ENCODE data around the gene SH3PXD2A.
"Not testable (repeated sequence)": the region's sequence is repeated elsewhere in the genome, so short reads cannot be mapped to it uniquely, and the experiment has no call there.

Gene SH3PXD2A

DNA sequence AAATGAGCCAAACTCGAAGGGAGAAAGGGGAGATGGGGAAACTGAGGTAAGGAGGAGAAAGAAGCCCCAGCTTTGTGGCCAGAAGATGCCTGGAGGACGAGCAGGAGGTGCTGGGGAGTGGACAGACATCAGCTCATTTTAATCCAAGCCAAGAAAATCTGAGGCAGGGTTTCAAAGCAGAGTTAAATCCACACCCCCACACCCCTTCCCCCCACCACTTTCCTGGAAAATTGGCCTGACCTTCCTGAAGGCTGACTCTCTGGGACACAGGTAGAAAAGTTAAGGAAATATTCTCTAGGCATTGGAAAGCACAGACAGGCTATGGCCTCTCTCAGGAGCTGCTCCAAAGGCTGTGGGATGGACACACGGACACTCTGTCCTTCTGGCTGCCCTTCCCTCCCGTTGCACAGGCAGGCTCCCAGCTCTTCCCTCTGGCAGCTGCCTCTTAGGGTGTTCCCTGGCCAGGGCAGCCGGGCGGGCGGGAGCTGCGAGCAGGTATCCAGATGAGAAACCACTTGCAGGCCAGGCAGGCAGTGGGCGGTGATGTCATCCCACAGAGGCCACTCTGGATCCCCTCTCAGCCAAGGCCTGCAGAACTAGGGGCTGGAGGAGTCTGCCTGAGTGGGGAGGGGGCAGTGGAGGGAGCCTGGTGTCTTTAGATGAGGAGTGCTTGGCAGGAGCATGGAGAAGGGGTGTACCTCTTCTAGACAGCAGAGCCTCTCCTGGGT, 190.1 kb downstream of the SH3PXD2A start:
- Histone ChIP-seq H3K79me2 (ENCODE audit: insufficient read depth, low read length) (peaks cover 22% of the 10 kb centered on the region), H3K9ac (ENCODE audit: low read depth, low read length) (no peak overlapping the region), H3K27me3 (ENCODE audit: insufficient read depth, low read length, poor library complexity) (no peaks in the 10 kb centered on the region), H3K4me3 (ENCODE audit: low read depth in 1 of 2, low read length in 2 of 2) (no peak overlapping the region), H3K4me2 (ENCODE audit: insufficient read depth, low read length) (no peak overlapping the region), H4K20me1 (ENCODE audit: insufficient read depth, low read length) (peaks cover 11% of the 10 kb centered on the region; the same call in 1 of the 2 replicates), H3K27ac (ENCODE audit: low read length) (no peak overlapping the region), H3K9me3 (ENCODE audit: insufficient read depth, low read length, severe bottlenecking) (no peaks in the 10 kb centered on the region), H3K4me1 (ENCODE audit: insufficient read depth, low read length) (peaks cover 12% of the 10 kb centered on the region), H2AFZ (ENCODE audit: low read depth, low read length) (no peak overlapping the region), H3K36me3 (ENCODE audit: insufficient read depth, low read length) (no peaks in the 10 kb centered on the region; the same call in none of the 2 replicates)
- no peak for ATAC-seq (ENCODE audit: insufficient read depth, low read depth)
- DNase-seq, result no peak
- TF ChIP-seq, protein P1, sequence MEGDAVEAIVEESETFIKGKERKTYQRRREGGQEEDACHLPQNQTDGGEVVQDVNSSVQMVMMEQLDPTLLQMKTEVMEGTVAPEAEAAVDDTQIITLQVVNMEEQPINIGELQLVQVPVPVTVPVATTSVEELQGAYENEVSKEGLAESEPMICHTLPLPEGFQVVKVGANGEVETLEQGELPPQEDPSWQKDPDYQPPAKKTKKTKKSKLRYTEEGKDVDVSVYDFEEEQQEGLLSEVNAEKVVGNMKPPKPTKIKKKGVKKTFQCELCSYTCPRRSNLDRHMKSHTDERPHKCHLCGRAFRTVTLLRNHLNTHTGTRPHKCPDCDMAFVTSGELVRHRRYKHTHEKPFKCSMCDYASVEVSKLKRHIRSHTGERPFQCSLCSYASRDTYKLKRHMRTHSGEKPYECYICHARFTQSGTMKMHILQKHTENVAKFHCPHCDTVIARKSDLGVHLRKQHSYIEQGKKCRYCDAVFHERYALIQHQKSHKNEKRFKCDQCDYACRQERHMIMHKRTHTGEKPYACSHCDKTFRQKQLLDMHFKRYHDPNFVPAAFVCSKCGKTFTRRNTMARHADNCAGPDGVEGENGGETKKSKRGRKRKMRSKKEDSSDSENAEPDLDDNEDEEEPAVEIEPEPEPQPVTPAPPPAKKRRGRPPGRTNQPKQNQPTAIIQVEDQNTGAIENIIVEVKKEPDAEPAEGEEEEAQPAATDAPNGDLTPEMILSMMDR (IDR thresholded peaks at IDR 0.05; ENCODE audit: borderline replicate concordance, extremely low read depth, low read length, poor library complexity, severe bottlenecking), result no peak
- no peak for TF ChIP-seq EZH2 (IDR thresholded peaks at IDR 0.05; ENCODE audit: borderline replicate concordance, low read depth, low read length, severe bottlenecking)

DNA sequence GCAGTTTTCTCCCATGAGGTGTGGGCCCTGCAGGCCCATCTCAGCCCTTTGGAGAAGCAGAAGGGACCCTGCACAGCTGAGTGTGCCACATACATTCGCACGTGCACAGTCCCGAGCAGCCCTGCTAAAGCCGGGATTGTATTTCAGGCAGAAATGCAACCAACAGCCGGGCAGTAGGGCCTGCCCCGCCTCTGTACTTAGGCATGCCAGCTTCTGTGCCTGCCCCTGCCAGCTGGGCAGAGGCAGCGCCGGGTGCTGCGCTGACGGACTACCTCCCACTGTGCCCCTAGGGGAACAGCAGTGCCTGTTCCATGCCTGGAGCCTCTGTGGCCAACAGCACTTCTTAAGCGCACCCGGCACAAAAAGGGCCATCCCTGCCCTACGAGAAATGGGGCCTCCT, 191.6 kb downstream of the SH3PXD2A start:
- Histone ChIP-seq H3K9ac (ENCODE audit: low read depth, low read length) (no peak overlapping the region), H3K27me3 (ENCODE audit: insufficient read depth, low read length, poor library complexity) (no peaks in the 10 kb centered on the region), H3K27ac (ENCODE audit: low read length) (no peak overlapping the region), H2AFZ (ENCODE audit: low read depth, low read length) (no peak overlapping the region), H3K4me1 (ENCODE audit: insufficient read depth, low read length) (peaks cover 23% of the 10 kb centered on the region), H3K36me3 (ENCODE audit: insufficient read depth, low read length) (peaks cover 7% of the 10 kb centered on the region), H3K79me2 (ENCODE audit: insufficient read depth, low read length) (peaks cover 37% of the 10 kb centered on the region), H3K9me3 (ENCODE audit: insufficient read depth, low read length, severe bottlenecking) (no peaks in the 10 kb centered on the region), H3K4me3 (ENCODE audit: low read depth in 1 of 2, low read length in 2 of 2) (no peak overlapping the region), H4K20me1 (ENCODE audit: insufficient read depth, low read length) (peaks cover 11% of the 10 kb centered on the region; the same call in 1 of the 2 replicates), H3K4me2 (ENCODE audit: insufficient read depth, low read length) (no peak overlapping the region)
- TF ChIP-seq, protein P1 (IDR thresholded peaks at IDR 0.05; ENCODE audit: borderline replicate concordance, extremely low read depth, low read length, poor library complexity, severe bottlenecking), result no peak
- no peak for TF ChIP-seq EZH2 (IDR thresholded peaks at IDR 0.05; ENCODE audit: borderline replicate concordance, low read depth, low read length, severe bottlenecking)
- no peak for ATAC-seq (ENCODE audit: insufficient read depth, low read depth)
- DNase-seq, result no peak

DNA sequence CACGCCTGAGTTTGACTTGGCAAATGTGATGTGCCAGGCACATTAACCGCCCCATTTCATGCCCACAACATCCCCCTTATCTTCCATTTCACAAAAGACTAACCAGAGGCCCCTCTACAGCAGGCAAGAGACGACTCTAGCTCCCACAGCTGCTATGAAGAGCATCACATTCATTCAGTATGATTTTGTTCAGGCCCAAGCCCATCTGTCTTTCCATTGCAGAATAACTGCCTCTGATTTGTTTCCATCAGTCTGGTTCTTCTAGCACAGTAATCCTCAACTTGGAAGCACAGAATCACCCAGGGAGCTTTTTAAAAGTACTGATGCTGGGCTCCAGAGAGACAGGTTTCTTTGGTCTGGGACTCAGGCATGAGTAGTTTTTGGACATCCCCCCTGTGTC, 192.1 kb downstream of the SH3PXD2A start:
- Histone ChIP-seq H2AFZ (ENCODE audit: low read depth, low read length) (no peak overlapping the region), H3K4me1 (ENCODE audit: insufficient read depth, low read length) (peaks cover 23% of the 10 kb centered on the region), H3K27me3 (ENCODE audit: insufficient read depth, low read length, poor library complexity) (no peaks in the 10 kb centered on the region), H3K79me2 (ENCODE audit: insufficient read depth, low read length) (peaks cover 42% of the 10 kb centered on the region), H3K27ac (ENCODE audit: low read length) (no peak overlapping the region), H3K4me3 (ENCODE audit: low read depth in 1 of 2, low read length in 2 of 2) (no peak overlapping the region), H3K36me3 (ENCODE audit: insufficient read depth, low read length) (peaks cover 13% of the 10 kb centered on the region), H3K9ac (ENCODE audit: low read depth, low read length) (no peak overlapping the region), H4K20me1 (ENCODE audit: insufficient read depth, low read length) (peaks cover 9% of the 10 kb centered on the region; the same call in 1 of the 2 replicates), H3K4me2 (ENCODE audit: insufficient read depth, low read length) (no peak overlapping the region), H3K9me3 (ENCODE audit: insufficient read depth, low read length, severe bottlenecking) (no peaks in the 10 kb centered on the region)
- ATAC-seq (ENCODE audit: insufficient read depth, low read depth) (no peak), DNase-seq (no peak)
- TF ChIP-seq EZH2 (IDR thresholded peaks at IDR 0.05; ENCODE audit: borderline replicate concordance, low read depth, low read length, severe bottlenecking), result no peak
- TF ChIP-seq, protein P1 (IDR thresholded peaks at IDR 0.05; ENCODE audit: borderline replicate concordance, extremely low read depth, low read length, poor library complexity, severe bottlenecking), result no peak

DNA sequence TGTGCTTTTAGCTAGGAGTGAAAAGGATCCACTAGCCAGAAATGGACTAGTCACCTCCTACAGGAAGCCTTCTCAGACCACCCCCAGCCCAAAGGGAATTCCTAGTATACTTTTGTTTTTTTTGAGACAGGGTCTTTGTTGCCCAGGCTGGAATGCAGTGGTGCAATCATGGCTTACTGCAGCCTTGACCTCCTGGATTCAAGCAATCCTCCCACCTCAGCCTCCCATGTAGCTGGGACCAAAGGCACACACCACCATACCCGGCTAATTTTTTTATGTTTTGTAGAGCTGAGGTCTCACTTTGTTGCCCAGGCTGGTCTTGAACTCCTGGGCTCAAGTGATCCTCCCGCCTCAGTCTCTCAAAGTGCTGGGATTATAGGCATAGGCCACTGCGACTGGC, 192.7 kb downstream of the SH3PXD2A start:
- H2AFZ ChIP-seq (ENCODE audit: low read depth, low read length); H3K27ac ChIP-seq (ENCODE audit: low read length); ATAC-seq (ENCODE audit: insufficient read depth, low read depth): not testable (repeated sequence)

More for the DNA sequence above, 192.7 kb downstream of the SH3PXD2A start:
- Histone ChIP-seq H3K79me2 (ENCODE audit: insufficient read depth, low read length) (peaks cover 44% of the 10 kb centered on the region), H3K36me3 (ENCODE audit: insufficient read depth, low read length) (peaks cover 18% of the 10 kb centered on the region), H3K4me1 (ENCODE audit: insufficient read depth, low read length) (peaks cover 23% of the 10 kb centered on the region)
- H3K4me2 ChIP-seq (ENCODE audit: insufficient read depth, low read length); H4K20me1 ChIP-seq (ENCODE audit: insufficient read depth, low read length); H3K9me3 ChIP-seq (ENCODE audit: insufficient read depth, low read length, severe bottlenecking); DNase-seq; H3K9ac ChIP-seq (ENCODE audit: low read depth, low read length); H3K27me3 ChIP-seq (ENCODE audit: insufficient read depth, low read length, poor library complexity); H3K4me3 ChIP-seq (ENCODE audit: low read depth in 1 of 2, low read length in 2 of 2): not testable (repeated sequence)

Measured in DND-41 (cell line).